ENCODE results near the gene SPEF1.

SPEF1 gene

GRCh38 chr20:3801299-3801698, 20.1 kb upstream of the SPEF1 start:
- no peak for DNase-seq (ENCODE audit: low read depth)
- no peak for TF ChIP-seq CTCF (conservative IDR thresholded peaks at IDR 0.05; ENCODE audit: control insufficient read depth, insufficient read depth, low read depth, low read length)
- H3K4me3 ChIP-seq (ENCODE audit: control insufficient read depth, low read depth, low read length) = no peak overlapping the region

GRCh38 chr20:3800878-3801260, 19.6 kb upstream of the SPEF1 start:
- TF ChIP-seq CTCF (conservative IDR thresholded peaks at IDR 0.05; ENCODE audit: control insufficient read depth, insufficient read depth, low read depth, low read length) = no peak
- no peak for DNase-seq (ENCODE audit: low read depth)
- H3K4me3 ChIP-seq (ENCODE audit: control insufficient read depth, low read depth, low read length) = no peak overlapping the region

GRCh38 chr20:3800256-3800877, 19.1 kb upstream of the SPEF1 start:
- no peak overlapping the region for H3K4me3 ChIP-seq (ENCODE audit: control insufficient read depth, low read depth, low read length)
- TF ChIP-seq CTCF (conservative IDR thresholded peaks at IDR 0.05; ENCODE audit: control insufficient read depth, insufficient read depth, low read depth, low read length) = no peak
- no peak for DNase-seq (ENCODE audit: low read depth)

GRCh38 chr20:3798908-3799248, 17.6 kb upstream of the SPEF1 start:
- no peak for DNase-seq (ENCODE audit: low read depth)
- peak overlapping the region; percentile 74 for H3K4me3 ChIP-seq (ENCODE audit: control insufficient read depth, low read depth, low read length)
- no peak for TF ChIP-seq CTCF (conservative IDR thresholded peaks at IDR 0.05; ENCODE audit: control insufficient read depth, insufficient read depth, low read depth, low read length)

GRCh38 chr20:3798373-3798768, 17.1 kb upstream of the SPEF1 start:
- DNase-seq (ENCODE audit: low read depth) = no peak
- H3K4me3 ChIP-seq (ENCODE audit: control insufficient read depth, low read depth, low read length) = peak overlapping the region; percentile 74
- TF ChIP-seq CTCF (conservative IDR thresholded peaks at IDR 0.05; ENCODE audit: control insufficient read depth, insufficient read depth, low read depth, low read length) = no peak

- peak overlapping the region; percentile 74 for H3K4me3 ChIP-seq (ENCODE audit: control insufficient read depth, low read depth, low read length)
- DNase-seq (ENCODE audit: low read depth) = no peak
- no peak for TF ChIP-seq CTCF (conservative IDR thresholded peaks at IDR 0.05; ENCODE audit: control insufficient read depth, insufficient read depth, low read depth, low read length)
Measured at GRCh38 chr20:3797592-3798372, 16.5 kb upstream of the SPEF1 start.
